NCI-H2196 treated with DMSO at 0.1 percent for 48 hours (cell line): ENCODE data around the gene EXPH5.
"Not testable (repeated sequence)": the region's sequence is repeated elsewhere in the genome, so short reads cannot be mapped to it uniquely, and the experiment has no call there.

ENCODE experiments used
- DNase-seq: peaks from one replicate; lab custom pipeline; 2025; ENCODE audit not compliant: unreplicated experiment; lab: John Stamatoyannopoulos, UW

The EXPH5 gene

GRCh38 chr11:108593214-108593922 lies at the start of gene EXPH5:
Gene EXPH5 (minus strand): TSS chr11:108593768. CDS start chr11:108593536, 232 bp downstream.
- DNase-seq = peak; percentile 98

- not testable (repeated sequence) for DNase-seq
These were observed 48.2 kb upstream of the EXPH5 start for GRCh38 chr11:108641752-108642151.

GRCh38 chr11:108639146-108639545 lies 45.6 kb upstream of the EXPH5 start:
- DNase-seq = no peak

GRCh38 chr11:108636222-108636621 lies 42.7 kb upstream of the EXPH5 start:
- DNase-seq = no peak

- DNase-seq = no peak
These were observed 41.5 kb upstream of the EXPH5 start for GRCh38 chr11:108635106-108635505.

GRCh38 chr11:108632041-108632704 lies 38.6 kb upstream of the EXPH5 start:
- DNase-seq = no peak

GRCh38 chr11:108629274-108629673 lies 35.7 kb upstream of the EXPH5 start:
- DNase-seq = no peak

- no peak for DNase-seq
These were observed 35.2 kb upstream of the EXPH5 start for GRCh38 chr11:108628812-108629211.

- no peak for DNase-seq
These were observed 34.8 kb upstream of the EXPH5 start for GRCh38 chr11:108628326-108628725.

GRCh38 chr11:108624196-108624925 lies 30.8 kb upstream of the EXPH5 start:
- DNase-seq = no peak

- no peak for DNase-seq
These were observed 28.8 kb upstream of the EXPH5 start for GRCh38 chr11:108622341-108622740.

GRCh38 chr11:108620958-108621772 lies 27.6 kb upstream of the EXPH5 start:
- DNase-seq = no peak

- no peak for DNase-seq
These were observed 25.0 kb upstream of the EXPH5 start for GRCh38 chr11:108618529-108618928.

GRCh38 chr11:108617055-108617454 lies 23.5 kb upstream of the EXPH5 start:
- no peak for DNase-seq

- DNase-seq = no peak
These were observed 23.0 kb upstream of the EXPH5 start for GRCh38 chr11:108616549-108616948.

- no peak for DNase-seq
These were observed 20.5 kb upstream of the EXPH5 start for GRCh38 chr11:108614086-108614485.

GRCh38 chr11:108609682-108610081 lies 16.1 kb upstream of the EXPH5 start:
- DNase-seq = no peak

GRCh38 chr11:108608548-108608947 lies 15.0 kb upstream of the EXPH5 start:
- no peak for DNase-seq

GRCh38 chr11:108606495-108607160 lies 13.1 kb upstream of the EXPH5 start:
- no peak for DNase-seq

GRCh38 chr11:108606070-108606469 lies 12.5 kb upstream of the EXPH5 start:
- no peak for DNase-seq

- not testable (repeated sequence) for DNase-seq
These were observed 9.2 kb upstream of the EXPH5 start for GRCh38 chr11:108602818-108603217.
